Erythroblast (primary cell): ENCODE measurements around the gene CEP41.

Experiments
- DNase-seq, 2 experiments: peaks; one replicate each; lab custom pipeline; 2025; lab: John Stamatoyannopoulos, UW
- GATA1 ChIP-seq: IDR thresholded peaks from 2 replicates; pipeline ENCODE4 v1.6.1; 2011; ENCODE audit warnings: low read depth, mild to moderate bottlenecking, control low read depth, low read length, moderate library complexity
- POLR2A ChIP-seq: IDR thresholded peaks from 2 replicates; pipeline ENCODE4 v1.6.1; 2011; ENCODE audit warnings: mild to moderate bottlenecking, low read length

CEP41 gene

GRCh38 chr7:130345136-130345535, 95.7 kb downstream of the CEP41 start:
- DNase-seq = no peak
- no peak for TF ChIP-seq POLR2A
- TF ChIP-seq GATA1 = no peak

GRCh38 chr7:130344271-130344866, 96.4 kb downstream of the CEP41 start, which contains the start of gene CPA5:
TSS of gene CPA5 (plus strand) at chr7:130344816. CDS start at chr7:130346486, 1,670 bp downstream.
- no peak for DNase-seq
- no peak for TF ChIP-seq POLR2A
- no peak for TF ChIP-seq GATA1
